Breast epithelium (tissue), 3 donors: Measurements from ENCODE around the gene CPT2.

Source experiments
- CTCF ChIP-seq, 3 donors: fragments of 450-650 bp; IDR thresholded peaks; one replicate each; pipeline ENCODE4 v1.5.1; 2016 to 2017; ENCODE audit warnings: antibody characterized with exemption in 3 of 3, mild to moderate bottlenecking in 3 of 3, moderate library complexity in 3 of 3
- POLR2AphosphoS5 ChIP-seq, 3 donors: sonication (generic); formaldehyde crosslinking; IDR thresholded peaks; one replicate each; pipeline ENCODE4 v1.6.1; 2017; ENCODE audit warnings: antibody characterized with exemption in 3 of 3

- TF ChIP-seq CTCF (IDR thresholded peaks at IDR 0.05) (no peak), POLR2AphosphoS5 (IDR thresholded peaks at IDR 0.05) (no peak)
These were observed 10.1 kb upstream of the CPT2 start for GRCh38 chr1:53186533-53186932.
